ENCODE measurements around the gene AKAP5. TPM values are rescaled to one million over a fixed set of nuclear protein-coding genes. Genes with fewer than 3 reads are reported as not detected.

The AKAP5 gene
- total and polyA plus RNA-seq, 9 of the 15 experiments (the other 6 are each of a cell fraction or from before 2014, with no cell fraction given) = 0.06 to 0.94 (median 0.34) TPM

GRCh38 chr14:64515053-64515452 is 49.8 kb downstream of the AKAP5 start (continued):
- TF ChIP-seq ZNF280B (CRISPR knock-in tag; IDR thresholded peaks at IDR 0.05) (no peak), TSC22D4 (tag; IDR thresholded peaks at IDR 0.05) (no peak), ZBTB49 (CRISPR knock-in tag; IDR thresholded peaks at IDR 0.05; ENCODE audit: borderline replicate concordance) (no peak), RUNX1 (IDR thresholded peaks at IDR 0.05; ENCODE audit: low read depth) (no peak), ZC3H4 (CRISPR knock-in tag; IDR thresholded peaks at IDR 0.05; ENCODE audit: borderline replicate concordance) (no peak), NFXL1 (CRISPR knock-in tag; IDR thresholded peaks at IDR 0.05) (no peak), SRSF9 (IDR thresholded peaks at IDR 0.05; ENCODE audit: borderline replicate concordance, low read depth, low read length) (no peak), CHD4 (IDR thresholded peaks at IDR 0.05; ENCODE audit: insufficient read depth, insufficient replicate concordance, low read depth, low read length, poor library complexity, severe bottlenecking) (no peak), ZNF324 (CRISPR knock-in tag; IDR thresholded peaks at IDR 0.05) (no peak), ETV6 (IDR thresholded peaks at IDR 0.05; ENCODE audit: borderline replicate concordance in 1 of 2, low read depth in 2 of 2, low read length in 1 of 2) (no peak), ETV6 (CRISPR knock-in tag; IDR thresholded peaks at IDR 0.05; ENCODE audit: borderline replicate concordance) (no peak)

Data from K562 (cell line).